Hepatocyte (in vitro differentiated cells): Measurements from ENCODE around the gene NRG3.

ENCODE experiments used
- EZH2 ChIP-seq: fragments of 200-600 bp; sonication (generic); IDR thresholded peaks from 2 replicates; pipeline ENCODE4 v1.6.1; 2016; ENCODE audit warnings: antibody characterized with exemption, mild to moderate bottlenecking, borderline replicate concordance
- TF ChIP-seq, protein P1 (sequence below): fragments of 200-600 bp; sonication (generic); IDR thresholded peaks from 2 replicates; pipeline ENCODE4 v1.5.1; 2016; ENCODE audit warnings: antibody characterized with exemption, mild to moderate bottlenecking; ENCODE audit not compliant: poor library complexity

DNA sequence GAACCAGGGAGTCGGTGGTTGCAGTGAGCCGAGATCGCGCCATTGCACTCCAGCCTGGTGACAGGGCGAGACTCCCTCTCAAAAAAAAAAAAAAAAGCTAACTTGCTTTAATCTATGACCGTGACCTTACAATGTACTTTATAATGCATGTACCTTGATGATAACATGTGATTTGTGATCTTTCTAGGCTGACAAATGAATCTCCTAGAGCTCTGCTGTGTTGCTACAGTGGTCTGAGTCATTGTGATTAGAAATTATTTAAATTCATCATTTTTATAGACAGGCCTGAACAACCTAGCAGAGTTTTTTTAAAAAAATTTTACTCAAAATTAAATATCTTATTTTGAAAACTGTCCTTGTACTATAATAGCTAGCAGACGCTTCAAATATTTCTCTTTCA is 722.8 kb downstream of the NRG3 start:
- TF ChIP-seq, protein P1, sequence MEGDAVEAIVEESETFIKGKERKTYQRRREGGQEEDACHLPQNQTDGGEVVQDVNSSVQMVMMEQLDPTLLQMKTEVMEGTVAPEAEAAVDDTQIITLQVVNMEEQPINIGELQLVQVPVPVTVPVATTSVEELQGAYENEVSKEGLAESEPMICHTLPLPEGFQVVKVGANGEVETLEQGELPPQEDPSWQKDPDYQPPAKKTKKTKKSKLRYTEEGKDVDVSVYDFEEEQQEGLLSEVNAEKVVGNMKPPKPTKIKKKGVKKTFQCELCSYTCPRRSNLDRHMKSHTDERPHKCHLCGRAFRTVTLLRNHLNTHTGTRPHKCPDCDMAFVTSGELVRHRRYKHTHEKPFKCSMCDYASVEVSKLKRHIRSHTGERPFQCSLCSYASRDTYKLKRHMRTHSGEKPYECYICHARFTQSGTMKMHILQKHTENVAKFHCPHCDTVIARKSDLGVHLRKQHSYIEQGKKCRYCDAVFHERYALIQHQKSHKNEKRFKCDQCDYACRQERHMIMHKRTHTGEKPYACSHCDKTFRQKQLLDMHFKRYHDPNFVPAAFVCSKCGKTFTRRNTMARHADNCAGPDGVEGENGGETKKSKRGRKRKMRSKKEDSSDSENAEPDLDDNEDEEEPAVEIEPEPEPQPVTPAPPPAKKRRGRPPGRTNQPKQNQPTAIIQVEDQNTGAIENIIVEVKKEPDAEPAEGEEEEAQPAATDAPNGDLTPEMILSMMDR: no peak
- no peak for TF ChIP-seq EZH2
